HG03159 (cell line): ENCODE data around the gene CYB561D1.
A peak's percentile ranks its signal among the peaks of the same experiment; 100 is the strongest.

Experiments used
- ATAC-seq: cut with Tn5 transposase; IDR thresholded peaks from one replicate; pipeline ENCODE4 v1.9.1; 2021; ENCODE audit warnings: mild to moderate bottlenecking, moderate library complexity; ENCODE audit not compliant: unreplicated experiment

Gene CYB561D1

DNA sequence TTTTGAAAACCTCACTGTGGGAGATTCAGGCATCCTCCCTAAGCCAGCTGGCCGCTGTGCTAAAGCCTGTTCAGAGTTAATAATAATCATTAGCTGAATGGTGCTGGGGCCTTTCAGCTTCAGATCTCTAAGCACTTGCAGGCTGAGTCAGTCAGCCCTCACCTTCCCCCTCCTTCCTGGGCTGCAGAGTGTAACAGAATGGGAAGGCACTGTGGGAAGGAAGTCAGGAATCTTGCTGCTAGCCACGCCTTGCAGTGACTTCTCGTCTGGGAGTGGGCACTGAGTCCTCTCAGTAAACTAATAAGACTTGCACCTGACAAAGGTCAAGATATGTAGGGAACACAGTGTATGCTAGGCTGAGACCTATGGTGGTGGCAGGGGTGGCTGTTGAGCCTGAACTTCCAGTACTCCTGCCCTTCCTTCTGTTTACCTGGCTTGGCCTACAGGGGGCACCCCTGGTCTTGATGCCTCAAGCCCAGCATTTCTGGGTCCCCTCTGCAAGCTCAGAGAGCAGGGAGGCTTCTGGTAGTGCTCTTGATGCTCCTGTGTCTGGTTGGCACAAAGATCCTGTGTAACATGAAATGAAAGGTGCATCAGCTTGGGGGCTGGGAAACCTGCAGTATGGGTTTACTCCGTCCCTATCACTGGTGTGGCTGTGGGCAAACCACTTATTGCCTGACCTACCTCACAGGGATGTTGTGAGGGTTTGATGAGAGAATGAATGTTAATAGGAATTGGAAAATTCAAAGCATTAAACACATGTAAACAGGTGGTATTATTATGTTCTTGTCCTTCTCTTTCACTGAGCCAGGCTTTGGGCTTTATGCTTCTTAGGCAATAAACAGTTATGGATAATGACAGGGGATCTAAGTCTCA, 6.0 kb downstream of the CYB561D1 start:
- ATAC-seq = no peak

DNA sequence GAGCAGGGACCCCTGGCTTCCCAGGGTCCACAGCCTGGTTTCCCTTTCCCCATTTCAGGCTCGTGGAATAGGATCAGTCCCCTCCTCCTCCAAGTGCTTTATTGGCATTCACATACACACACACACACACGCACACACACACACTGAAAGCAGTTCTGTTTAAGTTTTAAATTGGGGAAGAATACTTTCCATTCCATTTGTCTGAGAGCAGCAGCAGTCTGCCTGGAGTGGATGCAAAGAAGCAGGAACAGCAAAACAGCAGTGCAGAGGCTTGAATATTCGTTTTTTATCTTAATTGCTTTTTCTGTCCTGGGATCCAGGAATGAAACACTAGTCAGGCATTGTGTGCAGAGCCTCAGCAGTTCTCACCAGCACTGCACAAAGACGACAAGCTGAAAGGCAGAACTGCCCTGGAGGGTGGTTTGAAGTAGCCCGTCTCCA, 7.1 kb downstream of the CYB561D1 start:
- ATAC-seq = no peak

GRCh38 chr1:109501644-109502363, 7.9 kb downstream of the CYB561D1 start:
- no peak for ATAC-seq

DNA sequence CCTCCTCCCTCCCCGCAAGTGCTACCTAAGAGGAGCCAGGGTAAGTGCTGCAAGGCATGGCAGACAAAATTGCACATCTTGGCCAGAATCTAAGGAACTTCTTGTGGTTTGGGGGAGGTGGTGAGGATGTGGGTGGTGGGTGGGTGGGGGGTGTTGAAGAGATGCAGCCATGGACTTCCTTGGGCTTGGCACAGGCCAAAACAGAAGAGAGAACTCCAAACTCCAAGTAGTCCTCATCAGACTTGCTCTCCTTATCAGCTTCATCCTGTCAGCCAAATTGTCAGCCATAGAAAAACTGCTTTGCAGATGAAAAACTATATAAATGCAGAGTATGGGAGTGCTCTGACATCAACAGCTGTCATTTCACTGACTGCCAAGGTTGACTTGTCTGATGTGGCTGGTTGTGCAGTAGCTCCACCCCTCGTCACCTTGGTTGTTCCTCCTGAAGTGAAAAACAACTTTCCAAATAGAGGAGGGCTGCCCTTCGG, 8.5 kb downstream of the CYB561D1 start:
- no peak for ATAC-seq

DNA sequence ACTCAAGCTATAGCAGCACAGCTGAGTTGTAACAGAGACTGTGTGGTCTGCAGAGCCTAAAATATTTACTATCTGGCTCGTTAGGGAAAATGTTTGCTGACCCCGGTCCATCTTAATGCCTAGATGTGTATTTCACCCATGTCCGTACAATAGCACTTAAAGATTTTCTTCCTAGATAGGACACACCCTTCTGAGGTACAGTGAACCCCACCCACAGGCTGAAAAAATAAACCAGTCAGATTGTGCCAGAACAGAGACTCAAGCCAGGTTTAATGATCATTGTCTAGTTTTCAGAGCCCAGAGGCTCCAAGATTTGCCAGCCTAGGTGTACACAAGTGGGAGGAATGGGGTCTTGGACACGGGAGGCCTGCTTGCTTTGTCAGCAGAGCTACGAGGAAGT, 10.0 kb downstream of the CYB561D1 start:
- ATAC-seq = no peak

GRCh38 chr1:109504974-109505373, 11.1 kb downstream of the CYB561D1 start:
- no peak for ATAC-seq

DNA sequence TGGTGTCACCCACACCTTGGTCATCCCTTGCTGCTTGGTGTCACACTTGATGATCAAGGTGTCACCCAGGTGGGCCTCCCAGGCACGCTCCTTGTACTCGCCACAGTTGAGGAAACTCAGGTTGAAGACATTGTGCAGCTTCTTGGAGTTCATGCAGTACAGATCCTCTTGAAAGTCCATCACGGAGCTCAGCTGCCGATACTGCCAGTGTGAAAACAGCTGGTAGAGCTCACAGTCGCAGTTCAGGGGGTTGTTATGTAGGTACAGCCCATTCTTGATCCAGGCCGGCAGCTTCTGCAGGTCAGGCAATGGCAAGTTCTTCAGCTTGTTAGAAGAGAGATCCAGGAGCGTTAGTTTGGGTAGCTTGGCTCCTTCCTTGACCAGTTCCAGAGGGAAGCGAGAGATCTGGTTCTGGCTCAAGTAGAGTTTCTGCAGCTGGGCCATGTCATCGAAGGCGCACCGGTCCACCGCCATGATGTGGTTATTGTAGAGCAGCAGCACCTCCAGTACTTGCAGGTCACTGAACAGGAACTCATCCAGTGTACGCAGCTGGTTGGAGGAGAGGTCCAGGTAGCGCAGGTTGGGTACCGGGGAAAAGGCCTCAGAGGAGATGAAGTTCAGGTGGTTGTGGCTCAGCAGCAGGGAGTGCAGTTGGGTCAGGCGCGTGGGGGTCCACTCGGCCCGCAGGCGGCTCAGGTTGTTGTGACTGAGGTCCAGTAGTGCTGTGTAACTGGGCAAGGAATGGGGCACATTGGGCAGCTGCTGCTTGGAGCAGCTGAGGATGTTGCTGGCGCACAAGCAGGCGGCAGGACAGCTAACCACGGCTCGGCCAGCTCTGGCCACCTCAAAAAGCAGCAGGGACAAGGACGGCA, 14.3 kb downstream of the CYB561D1 start:
- ATAC-seq = no peak

- no peak for ATAC-seq
These were observed 14.9 kb downstream of the CYB561D1 start for GRCh38 chr1:109508873-109509175.

- peak; percentile 69 for ATAC-seq
These were observed 15.6 kb downstream of the CYB561D1 start, which contains the start of gene AMIGO1 for GRCh38 chr1:109509176-109510134. TSS of gene AMIGO1 (minus strand) at chr1:109509727. CDS start at chr1:109508912, 815 bp downstream.

DNA sequence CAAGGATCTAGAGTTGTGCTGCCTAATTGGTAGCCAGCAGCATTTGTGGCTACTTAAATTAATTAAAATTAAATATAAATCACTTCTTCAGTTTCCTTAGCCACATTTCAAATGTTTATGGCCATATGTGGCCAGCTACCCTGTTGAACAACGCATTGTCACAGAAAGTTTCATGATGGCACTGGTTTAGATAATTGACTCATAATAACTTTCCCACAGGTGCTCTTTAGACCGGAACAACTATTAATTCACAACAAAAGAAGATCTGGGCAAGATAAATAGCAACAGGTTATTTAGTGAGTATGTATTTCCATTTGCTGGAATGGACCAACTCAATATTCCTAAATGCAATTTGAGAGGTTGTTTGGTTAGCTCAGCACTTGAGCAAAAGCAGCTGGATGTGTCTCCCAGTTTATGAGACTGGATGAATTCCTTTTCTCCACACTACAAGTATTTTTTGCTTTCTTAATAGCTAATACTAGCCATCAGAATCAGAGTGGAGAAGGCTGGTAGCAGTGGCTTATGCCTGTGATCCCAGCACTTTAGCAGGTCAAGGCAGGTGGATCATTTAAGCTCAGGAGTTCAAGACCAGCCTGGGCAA, 19.3 kb downstream of the CYB561D1 start:
- ATAC-seq = no peak

- no peak for ATAC-seq
These were observed 21.0 kb downstream of the CYB561D1 start for GRCh38 chr1:109514846-109515245.

- no peak for ATAC-seq
These were observed 23.0 kb downstream of the CYB561D1 start for GRCh38 chr1:109516872-109517271.

DNA sequence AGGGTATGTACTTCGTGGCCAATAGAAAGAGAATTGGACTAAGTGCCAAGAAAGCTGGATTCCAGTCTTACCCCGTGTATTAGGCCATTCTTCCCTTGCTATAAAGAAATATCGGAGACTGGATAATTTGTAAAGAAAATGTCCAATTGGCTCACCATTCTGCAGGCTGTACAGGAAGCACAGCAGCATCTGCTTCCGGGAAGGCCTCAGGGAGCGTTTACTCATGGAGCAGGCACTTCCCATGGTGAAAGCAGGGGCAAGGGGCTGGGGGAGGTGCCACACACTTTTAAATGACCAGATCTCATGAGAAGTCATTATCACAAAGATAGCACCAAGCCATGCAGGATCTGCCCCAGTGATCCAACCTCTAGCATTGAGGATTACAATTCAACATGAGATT, 23.4 kb downstream of the CYB561D1 start:
- ATAC-seq = no peak

DNA sequence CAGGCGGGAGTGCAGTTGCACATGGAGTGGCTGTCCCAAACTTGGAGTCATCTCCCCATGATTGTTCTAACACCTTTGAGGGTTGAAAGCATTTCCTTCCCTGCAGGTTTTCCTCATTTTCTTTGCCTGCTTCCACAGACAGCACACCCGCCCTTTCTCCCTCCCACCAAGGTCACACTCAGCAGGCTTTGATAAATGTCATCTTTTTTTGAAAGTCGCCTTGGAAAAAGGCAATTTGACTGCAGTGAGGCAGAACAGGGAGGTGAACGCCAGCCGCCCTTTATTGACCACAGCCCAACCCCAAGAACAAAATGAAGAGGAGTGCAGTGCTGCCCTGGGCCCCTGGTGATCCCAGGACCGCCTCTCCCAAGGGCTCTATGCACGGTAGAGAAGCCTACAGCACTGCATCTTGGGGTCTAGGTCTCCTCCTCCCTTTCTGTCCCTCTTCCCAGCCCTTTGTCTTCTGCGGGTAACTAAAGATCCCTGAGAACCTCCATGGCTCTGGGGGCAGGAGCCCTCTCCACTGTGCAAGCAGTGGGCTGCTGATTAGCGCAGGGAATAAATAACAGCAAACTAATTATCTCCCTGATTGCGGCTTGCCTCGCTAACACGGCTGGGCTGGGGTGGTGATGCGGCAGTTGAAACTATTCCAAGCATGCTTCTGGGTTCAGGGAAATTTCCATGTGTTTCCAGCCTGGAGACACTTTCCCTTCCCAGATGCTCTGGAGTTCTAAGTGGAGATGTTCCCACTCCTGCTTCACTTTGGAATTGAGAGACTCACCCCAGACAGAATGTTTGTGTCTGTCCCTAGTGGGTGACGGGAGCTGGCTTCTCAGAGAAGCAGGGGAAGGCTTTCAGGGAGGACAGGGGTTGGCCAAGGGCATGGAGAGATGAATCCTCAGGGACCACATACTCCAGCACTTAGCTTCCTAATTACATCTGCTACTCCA, 27.4 kb downstream of the CYB561D1 start:
- no peak for ATAC-seq

DNA sequence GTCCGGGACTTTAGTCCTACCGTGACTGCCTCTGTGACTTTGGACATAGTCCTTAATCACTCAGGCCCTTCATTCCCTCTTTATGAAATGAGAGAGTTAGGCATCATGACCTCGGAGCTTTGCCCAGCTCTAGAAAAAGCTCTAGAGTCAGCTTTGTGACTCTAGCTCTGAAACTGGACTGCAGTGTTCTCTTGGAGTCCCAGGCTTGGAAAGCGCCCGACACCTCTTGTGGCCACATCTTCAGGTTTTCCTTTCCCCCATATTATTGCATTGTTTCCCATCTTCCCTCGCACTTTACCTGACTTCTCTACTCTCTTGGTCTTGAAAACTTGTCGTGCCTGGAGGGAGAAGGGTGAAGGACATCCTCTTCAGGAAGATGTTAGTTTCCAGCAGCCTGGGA, 28.1 kb downstream of the CYB561D1 start:
- no peak for ATAC-seq

DNA sequence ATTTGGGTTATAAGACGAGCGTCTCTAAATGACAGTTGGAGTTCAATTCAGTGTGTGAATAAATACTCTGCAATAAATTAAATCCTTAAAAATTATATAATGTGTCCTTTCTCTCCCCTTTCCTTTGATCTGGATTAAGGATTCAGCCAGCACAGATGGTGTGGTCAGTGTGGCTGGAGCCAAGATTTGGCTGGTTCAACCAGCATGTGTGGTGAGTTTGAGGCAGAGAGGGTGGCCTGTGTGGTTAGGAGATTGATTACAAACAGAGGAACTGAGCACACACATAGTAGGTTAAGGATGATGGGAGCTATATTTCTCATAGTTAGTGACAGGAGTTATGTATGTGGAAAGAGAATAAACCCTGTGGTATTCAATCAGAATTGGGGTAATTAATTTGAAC, 29.8 kb downstream of the CYB561D1 start:
- ATAC-seq = no peak

- peak; percentile 53 for ATAC-seq
These were observed 33.4 kb downstream of the CYB561D1 start for GRCh38 chr1:109527098-109527811.
